ENCODE measurements around the gene RNPEP. TPM values are rescaled to one million over a fixed set of nuclear protein-coding genes. Genes with fewer than 3 reads are reported as not detected.

Gene RNPEP
- total RNA-seq, 3 donors from 2014 or later, result 71.5 to 151 (median 132) TPM

Small RNAs within 50 kb of the gene (microRNA-seq; reads per million reads assigned to microRNA genes)
- not detected for gene MIR6740

Other genes starting within 250 kb of the RNPEP start
- gene IPO9, start 153.5 kb upstream of the RNPEP start, total RNA-seq, result 10 to 100 TPM; 25.9 to 33.9 (median 28.4) TPM
- 10 to 100 TPM in 1 of 3 donors, 1 to 10 TPM in 2; 1.2 to 12.4 (median 4.0) TPM for gene SHISA4, start 93.8 kb upstream of the RNPEP start, total RNA-seq
- gene LMOD1, start 36.1 kb upstream of the RNPEP start, total RNA-seq, result 100 to 1,000 TPM in 1 of 3 donors, 10 to 100 TPM in 2; 11.6 to 442 (median 37.4) TPM
- 10 to 100 TPM; 41.1 to 59.5 (median 49.9) TPM for gene TIMM17A, start 27.1 kb upstream of the RNPEP start, total RNA-seq
- gene ELF3, start 27.9 kb downstream of the RNPEP start, total RNA-seq, result 1,000 to 10,000 TPM in 2 of 3 donors, 100 to 1,000 TPM in 1; 623 to 1,741 (median 1,105) TPM
- 1 to 10 TPM; 2.4 to 3.5 (median 2.9) TPM for gene GPR37L1, start 140.3 kb downstream of the RNPEP start, total RNA-seq
- gene ARL8A, start 162.1 kb downstream of the RNPEP start, total RNA-seq, result 10 to 100 TPM; 36.3 to 69.6 (median 41.2) TPM
- 1 to 10 TPM; 5.0 to 6.3 (median 6.1) TPM for gene PTPN7, start 178.0 kb downstream of the RNPEP start, total RNA-seq
- gene LGR6, start 211.2 kb downstream of the RNPEP start, total RNA-seq, result 1 to 10 TPM in 2 of 3 donors, under 1 TPM in 1; 0.66 to 4.2 (median 1.3) TPM

All from mucosa of descending colon (tissue), 3 donors.